Measurements from ENCODE around the gene EYA2.

The EYA2 gene

GRCh38 chr20:46963758-46964617, 69.3 kb downstream of the EYA2 start:
- TF ChIP-seq POLR2A (IDR thresholded peaks at IDR 0.05; ENCODE audit: low read depth, low read length), result no peak
- no peak for FAIRE-seq
- no peak for DNase-seq (ENCODE audit: insufficient read length, low spot score)

- TF ChIP-seq POLR2A (IDR thresholded peaks at IDR 0.05; ENCODE audit: low read depth, low read length), result no peak
- DNase-seq (ENCODE audit: insufficient read length, low spot score), result no peak
- FAIRE-seq, result no peak
Observed at GRCh38 chr20:46964618-46965455, 70.2 kb downstream of the EYA2 start.

- FAIRE-seq, result no peak
- DNase-seq (ENCODE audit: insufficient read length, low spot score), result no peak
- TF ChIP-seq POLR2A (IDR thresholded peaks at IDR 0.05; ENCODE audit: low read depth, low read length), result no peak
Observed at GRCh38 chr20:46965477-46965876, 70.8 kb downstream of the EYA2 start.

GRCh38 chr20:46967646-46968045, 73.0 kb downstream of the EYA2 start:
- no peak for DNase-seq (ENCODE audit: insufficient read length, low spot score)
- FAIRE-seq, result no peak
- TF ChIP-seq POLR2A (IDR thresholded peaks at IDR 0.05; ENCODE audit: low read depth, low read length), result no peak

- no peak for TF ChIP-seq POLR2A (IDR thresholded peaks at IDR 0.05; ENCODE audit: low read depth, low read length)
- DNase-seq (ENCODE audit: insufficient read length, low spot score), result peak; percentile 44
- peak; percentile 61 for FAIRE-seq
Observed at GRCh38 chr20:46970937-46971630, 76.4 kb downstream of the EYA2 start.

GRCh38 chr20:46973766-46974165, 79.1 kb downstream of the EYA2 start:
- no peak for DNase-seq (ENCODE audit: insufficient read length, low spot score)

GRCh38 chr20:46974669-46975434, 80.2 kb downstream of the EYA2 start:
- no peak for TF ChIP-seq POLR2A (IDR thresholded peaks at IDR 0.05; ENCODE audit: low read depth, low read length)
- FAIRE-seq (no peak), DNase-seq (ENCODE audit: insufficient read length, low spot score) (no peak)

More at GRCh38 chr20:46973766-46974165, 79.1 kb downstream of the EYA2 start:
- TF ChIP-seq POLR2A (IDR thresholded peaks at IDR 0.05; ENCODE audit: low read depth, low read length), result no peak
- FAIRE-seq, result no peak

GRCh38 chr20:46975976-46976375, 81.3 kb downstream of the EYA2 start:
- FAIRE-seq, result no peak
- TF ChIP-seq POLR2A (IDR thresholded peaks at IDR 0.05; ENCODE audit: low read depth, low read length), result no peak
- no peak for DNase-seq (ENCODE audit: insufficient read length, low spot score)

GRCh38 chr20:46977204-46977603, 82.6 kb downstream of the EYA2 start:
- no peak for TF ChIP-seq POLR2A (IDR thresholded peaks at IDR 0.05; ENCODE audit: low read depth, low read length)
- DNase-seq (ENCODE audit: insufficient read length, low spot score) (no peak), FAIRE-seq (no peak)

- no peak for FAIRE-seq
- no peak for TF ChIP-seq POLR2A (IDR thresholded peaks at IDR 0.05; ENCODE audit: low read depth, low read length)
- no peak for DNase-seq (ENCODE audit: insufficient read length, low spot score)
Observed at GRCh38 chr20:46977909-46978588, 83.4 kb downstream of the EYA2 start.

- DNase-seq (ENCODE audit: insufficient read length, low spot score) (no peak), FAIRE-seq (no peak)
- no peak for TF ChIP-seq POLR2A (IDR thresholded peaks at IDR 0.05; ENCODE audit: low read depth, low read length)
Observed at GRCh38 chr20:46978951-46979491, 84.4 kb downstream of the EYA2 start.

- DNase-seq (ENCODE audit: insufficient read length, low spot score), result no peak
- no peak for FAIRE-seq
- TF ChIP-seq POLR2A (IDR thresholded peaks at IDR 0.05; ENCODE audit: low read depth, low read length), result no peak
Observed at GRCh38 chr20:46979603-46980241, 85.1 kb downstream of the EYA2 start.
